BE2C (cell line): ENCODE results near the gene LRRC8D.

Experiments
- DNase-seq: peaks from one replicate; pipeline ENCODE4 v3.0.0-alpha.2; 2020
- H3K27me3 ChIP-seq: fragments of 250-450 bp; sonication (Bioruptor Pico); 2 replicates; pipeline ENCODE4 v1.5.1; 2020; ENCODE audit warnings: mild to moderate bottlenecking
- H3K36me3 ChIP-seq: fragments of 250-450 bp; sonication (Bioruptor Pico); 2 replicates; pipeline ENCODE4 v1.5.1; 2020; ENCODE audit warnings: mild to moderate bottlenecking
- H3K4me1 ChIP-seq: fragments of 250-450 bp; sonication (Bioruptor Pico); 2 replicates; pipeline ENCODE4 v1.5.1; 2020
- H3K4me3 ChIP-seq: 2 replicates; pipeline ENCODE4 v1.5.1; 2011; ENCODE audit warnings: low read depth, low read length
- H3K9me3 ChIP-seq: fragments of 250-450 bp; sonication (Bioruptor Pico); 2 replicates; pipeline ENCODE4 v1.5.1; 2020
- CTCF ChIP-seq: IDR thresholded peaks from 2 replicates; pipeline ENCODE4 v1.5.1; 2012; ENCODE audit warnings: mild to moderate bottlenecking, low read depth, low read length

Gene LRRC8D

GRCh38 chr1:89931964-89932363, 111.1 kb downstream of the LRRC8D start:
- Histone ChIP-seq H3K36me3 (no peaks in the 10 kb centered on the region), H3K9me3 (no peaks in the 10 kb centered on the region), H3K27me3 (no peaks in the 10 kb centered on the region), H3K4me1 (peaks cover 4% of the 10 kb centered on the region), H3K4me3 (no peak overlapping the region)
- TF ChIP-seq CTCF, result no peak
- no peak for DNase-seq

GRCh38 chr1:89932598-89933364, 111.9 kb downstream of the LRRC8D start:
- H3K36me3 ChIP-seq, result no peaks in the 10 kb centered on the region
- H3K9me3 ChIP-seq, result no peaks in the 10 kb centered on the region
- TF ChIP-seq CTCF, result no peak
- no peak for DNase-seq
- no peaks in the 10 kb centered on the region for H3K27me3 ChIP-seq
- H3K4me1 ChIP-seq, result peaks cover 4% of the 10 kb centered on the region
- no peak overlapping the region for H3K4me3 ChIP-seq

- H3K4me3 ChIP-seq, result no peak overlapping the region
These were observed 113.6 kb downstream of the LRRC8D start for GRCh38 chr1:89934461-89934860.

GRCh38 chr1:89935235-89935634, 114.4 kb downstream of the LRRC8D start:
- Histone ChIP-seq H3K4me1 (no peaks in the 10 kb centered on the region), H3K27me3 (no peaks in the 10 kb centered on the region), H3K36me3 (no peaks in the 10 kb centered on the region), H3K4me3 (no peak overlapping the region), H3K9me3 (no peaks in the 10 kb centered on the region)
- DNase-seq, result no peak
- no peak for TF ChIP-seq CTCF

More at GRCh38 chr1:89934461-89934860, 113.6 kb downstream of the LRRC8D start:
- H3K27me3 ChIP-seq, result no peaks in the 10 kb centered on the region
- no peaks in the 10 kb centered on the region for H3K9me3 ChIP-seq
- no peak for DNase-seq
- no peaks in the 10 kb centered on the region for H3K4me1 ChIP-seq
- no peaks in the 10 kb centered on the region for H3K36me3 ChIP-seq
- no peak for TF ChIP-seq CTCF

GRCh38 chr1:89936694-89937093, 115.9 kb downstream of the LRRC8D start:
- H3K36me3 ChIP-seq, result no peaks in the 10 kb centered on the region
- H3K4me1 ChIP-seq, result no peaks in the 10 kb centered on the region
- no peak for TF ChIP-seq CTCF
- H3K4me3 ChIP-seq, result no peak overlapping the region
- no peak for DNase-seq
- no peaks in the 10 kb centered on the region for H3K9me3 ChIP-seq
- H3K27me3 ChIP-seq, result no peaks in the 10 kb centered on the region

GRCh38 chr1:89938171-89939055, 117.6 kb downstream of the LRRC8D start:
- H3K4me1 ChIP-seq, result no peaks in the 10 kb centered on the region
- no peaks in the 10 kb centered on the region for H3K9me3 ChIP-seq
- no peaks in the 10 kb centered on the region for H3K36me3 ChIP-seq
- no peak for DNase-seq
- no peak for TF ChIP-seq CTCF
- no peaks in the 10 kb centered on the region for H3K27me3 ChIP-seq
- H3K4me3 ChIP-seq, result no peak overlapping the region
